SK-N-MC (cell line): ENCODE results near the gene ROCK2.
A peak's percentile ranks its signal among the peaks of the same experiment; 100 is the strongest.

Experiments
- DNase-seq: peaks from one replicate; pipeline ENCODE4 v3.0.0-alpha.2; 2011; ENCODE audit warnings: low read depth, low spot score
- H3K27ac ChIP-seq: fragments of 200-600 bp; sonication (generic); 2 replicates; pipeline ENCODE4 v1.5.1; 2016; ENCODE audit warnings: mixed run types
- H3K36me3 ChIP-seq: fragments of 200-600 bp; sonication (generic); 2 replicates; pipeline ENCODE4 v1.6.1; 2017; ENCODE audit warnings: antibody characterized with exemption, low read length, mixed read lengths; ENCODE audit not compliant: insufficient read depth
- H3K4me3 ChIP-seq: fragments of 200-600 bp; sonication (generic); 2 replicates; pipeline ENCODE4 v1.5.1; 2016
- H3K9ac ChIP-seq: fragments of 200-600 bp; sonication (generic); 2 replicates; pipeline ENCODE4 v1.8.0; 2017; ENCODE audit warnings: mixed run types, mixed read lengths; ENCODE audit not compliant: insufficient read length
- H3K9me3 ChIP-seq: fragments of 200-600 bp; sonication (generic); 2 replicates; pipeline ENCODE4 v1.6.1; 2017; ENCODE audit warnings: low read depth, mild to moderate bottlenecking, antibody characterized with exemption, low read length, moderate library complexity, mixed read lengths
- EZH2 ChIP-seq: fragments of 200-600 bp; sonication (generic); IDR thresholded peaks from one replicate; pipeline ENCODE4 v1.6.1; 2017; ENCODE audit warnings: antibody characterized with exemption
- FOXP2 ChIP-seq: optimal IDR thresholded peaks from 2 replicates; pipeline ENCODE3; 2011; ENCODE audit warnings: mild to moderate bottlenecking, moderate library complexity; ENCODE audit not compliant: insufficient read depth; ENCODE audit errors: extremely low read length, control extremely low read depth
- POLR2AphosphoS5 ChIP-seq: IDR thresholded peaks from 2 replicates; pipeline ENCODE4 v1.6.1; 2012; ENCODE audit warnings: mild to moderate bottlenecking, low read depth, low read length, borderline replicate concordance

The ROCK2 gene

GRCh38 chr2:11156396-11157075, 187.9 kb downstream of the ROCK2 start:
- Histone ChIP-seq H3K9ac (no peak overlapping the region), H3K4me3 (peak overlapping the region; percentile 92), H3K27ac (no peak overlapping the region), H3K36me3 (no peaks in the 10 kb centered on the region), H3K9me3 (no peaks in the 10 kb centered on the region)
- DNase-seq: no peak
- no peak for TF ChIP-seq POLR2AphosphoS5
- TF ChIP-seq EZH2: no peak
- no peak for TF ChIP-seq FOXP2

GRCh38 chr2:11155381-11156035, 188.9 kb downstream of the ROCK2 start, which contains the start of gene SLC66A3:
Gene SLC66A3, plus strand, starts transcription at chr2:11155467. Its CDS starts 80 bp downstream, at chr2:11155547.
- no peak for DNase-seq
- Histone ChIP-seq H3K9me3 (no peaks in the 10 kb centered on the region), H3K27ac (peak within 1 kb of the TSS; percentile 57; the same call in 1 of the 2 replicates), H3K36me3 (no peaks in the 10 kb centered on the region), H3K9ac (peak within 1 kb of the TSS; percentile 76), H3K4me3 (peak within 1 kb of the TSS; percentile 92)
- TF ChIP-seq FOXP2 (no peak), POLR2AphosphoS5 (peak; percentile 66; the same call in 1 of the 2 replicates)

- DNase-seq: no peak
Observed at GRCh38 chr2:11154923-11155380, 189.5 kb downstream of the ROCK2 start.

DNA sequence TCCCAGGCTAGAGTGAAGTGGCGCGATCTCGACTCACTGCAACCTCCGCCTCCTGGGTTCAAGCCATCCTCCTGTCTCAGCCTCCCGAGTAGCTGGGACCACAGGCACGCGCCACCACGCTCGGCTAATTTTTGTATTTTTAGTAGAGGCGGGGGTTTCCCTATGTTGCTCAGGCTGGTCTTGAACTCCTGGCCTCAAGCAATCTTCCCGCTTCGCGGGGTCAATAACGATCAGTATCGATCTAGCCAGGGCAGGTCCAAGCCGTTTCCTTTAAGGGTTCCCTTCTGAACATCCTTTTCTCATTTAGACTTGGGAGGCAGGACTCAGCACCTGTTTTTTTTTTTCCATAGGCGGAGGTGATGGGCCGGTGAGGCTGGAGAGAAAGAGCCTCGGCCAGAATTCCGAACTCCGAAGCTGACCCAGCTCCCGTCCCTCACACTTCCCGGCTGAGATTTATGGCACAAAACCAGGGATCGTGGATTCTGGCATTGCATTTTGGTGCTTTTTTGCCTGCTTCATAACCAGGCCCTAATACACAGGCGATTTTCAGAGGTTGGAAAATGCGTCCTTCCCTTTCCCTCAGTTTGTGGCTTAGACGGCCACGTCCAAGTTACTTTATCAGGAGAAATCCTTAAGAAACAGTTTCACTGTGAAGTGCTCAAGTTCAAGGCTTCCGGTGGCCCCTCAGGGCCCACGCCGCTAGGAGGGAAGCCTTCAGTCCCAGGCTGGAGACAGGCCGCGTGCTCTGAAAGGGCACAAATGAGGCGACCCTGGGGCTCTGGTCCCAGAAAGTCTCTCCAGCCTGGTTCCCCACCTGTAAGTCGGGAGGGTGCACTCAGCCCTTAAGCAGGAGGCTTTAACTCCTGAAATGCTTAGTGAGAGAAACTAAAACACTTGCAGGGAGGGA, 190.2 kb downstream of the ROCK2 start:
- no peaks in the 10 kb centered on the region for H3K36me3 ChIP-seq
- DNase-seq: no peak
- peak overlapping the region; percentile 76 for H3K9ac ChIP-seq
- H3K4me3 ChIP-seq: peak overlapping the region; percentile 91
- peak overlapping the region; percentile 57; the same call in 1 of the 2 replicates for H3K27ac ChIP-seq
- H3K9me3 ChIP-seq: no peaks in the 10 kb centered on the region
- TF ChIP-seq EZH2 (no peak), FOXP2 (no peak), POLR2AphosphoS5 (no peak)

More at GRCh38 chr2:11154923-11155380, 189.5 kb downstream of the ROCK2 start:
- Histone ChIP-seq H3K27ac (peak overlapping the region; percentile 57; the same call in 1 of the 2 replicates), H3K9me3 (no peaks in the 10 kb centered on the region), H3K36me3 (no peaks in the 10 kb centered on the region), H3K9ac (peak overlapping the region; percentile 76), H3K4me3 (peak overlapping the region; percentile 92)
- TF ChIP-seq FOXP2 (no peak), POLR2AphosphoS5 (peak; percentile 53)

GRCh38 chr2:11152591-11152990, 191.8 kb downstream of the ROCK2 start:
- no peak overlapping the region for H3K27ac ChIP-seq
- H3K36me3 ChIP-seq: no peaks in the 10 kb centered on the region
- no peak overlapping the region for H3K9ac ChIP-seq
- no peak overlapping the region for H3K4me3 ChIP-seq
- H3K9me3 ChIP-seq: no peaks in the 10 kb centered on the region
- DNase-seq: no peak
- TF ChIP-seq FOXP2 (no peak), EZH2 (no peak), POLR2AphosphoS5 (no peak)

DNA sequence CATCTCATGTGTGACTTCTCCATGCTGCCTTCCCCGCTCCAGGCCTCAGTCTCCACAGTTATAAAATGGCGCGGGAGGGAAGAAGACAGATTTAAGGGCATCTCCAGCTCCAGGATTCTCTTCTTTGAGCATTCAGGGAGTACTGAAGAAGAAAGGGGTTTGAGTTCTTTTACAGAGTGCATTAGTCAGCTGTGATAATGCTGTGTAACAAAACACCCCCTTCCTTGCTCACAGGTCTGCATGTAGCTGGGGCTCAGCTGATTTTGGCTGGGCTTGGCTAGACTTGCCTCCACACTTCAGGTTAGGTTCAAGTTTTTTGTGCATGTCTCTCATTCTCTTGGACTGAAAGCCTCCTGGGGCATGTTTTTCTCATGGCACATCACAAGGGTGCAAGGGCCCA, 197.2 kb downstream of the ROCK2 start:
- Histone ChIP-seq H3K4me3 (no peak overlapping the region), H3K9ac (no peak overlapping the region), H3K27ac (no peak overlapping the region), H3K9me3 (no peaks in the 10 kb centered on the region), H3K36me3 (no peaks in the 10 kb centered on the region)
- TF ChIP-seq POLR2AphosphoS5 (no peak), FOXP2 (no peak), EZH2 (no peak)
- DNase-seq: no peak

DNA sequence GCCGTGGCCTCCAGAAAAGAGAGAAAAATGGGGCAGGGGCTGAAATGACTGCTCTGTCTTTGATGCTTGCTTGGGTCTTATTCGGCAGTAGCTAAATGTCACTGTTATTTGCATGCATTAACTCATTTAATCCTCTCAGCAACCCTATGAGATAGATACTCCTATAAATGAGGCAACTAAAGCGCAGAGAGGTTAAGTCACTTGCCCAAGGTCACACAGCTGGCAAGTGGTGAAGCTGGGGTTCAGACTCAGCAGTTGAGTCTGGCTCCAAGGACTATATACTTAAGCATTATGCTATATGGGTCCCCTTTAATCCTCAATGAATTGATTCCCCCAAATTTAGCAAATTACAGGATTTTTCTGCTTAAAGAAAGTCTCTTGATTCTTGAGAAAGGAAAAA, 198.4 kb downstream of the ROCK2 start:
- Histone ChIP-seq H3K36me3 (no peaks in the 10 kb centered on the region), H3K9me3 (no peaks in the 10 kb centered on the region), H3K27ac (no peak overlapping the region), H3K4me3 (no peak overlapping the region), H3K9ac (no peak overlapping the region)
- DNase-seq: no peak
- TF ChIP-seq FOXP2: no peak
- no peak for TF ChIP-seq POLR2AphosphoS5
- TF ChIP-seq EZH2: no peak

DNA sequence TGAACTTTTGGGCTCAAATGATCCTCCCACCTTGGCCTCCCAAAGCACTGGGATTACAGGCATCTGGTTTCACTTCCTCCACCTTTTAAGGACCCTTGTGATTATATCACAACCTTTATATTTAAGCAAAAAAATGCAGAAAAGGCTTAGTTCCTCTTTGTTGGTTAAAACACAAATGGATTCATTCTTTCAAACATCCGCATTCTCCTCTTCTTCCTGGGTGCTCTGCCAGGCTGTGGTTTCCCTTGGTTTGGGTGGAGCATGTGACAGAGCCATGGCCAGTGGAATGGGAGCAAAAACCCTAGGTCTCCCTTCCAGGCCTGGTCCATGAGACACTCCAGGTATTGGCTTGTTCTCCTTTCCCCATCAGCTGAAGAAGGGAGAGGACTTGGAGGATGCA, 199.1 kb downstream of the ROCK2 start:
- H3K36me3 ChIP-seq: no peaks in the 10 kb centered on the region
- H3K9ac ChIP-seq: no peak overlapping the region
- no peaks in the 10 kb centered on the region for H3K9me3 ChIP-seq
- no peak overlapping the region for H3K4me3 ChIP-seq
- DNase-seq: no peak
- no peak overlapping the region for H3K27ac ChIP-seq
- TF ChIP-seq POLR2AphosphoS5 (no peak), EZH2 (no peak), FOXP2 (no peak)
